WTC11 (cell line): ENCODE data around the gene CRTC2. TPM values are rescaled to one million over a fixed set of nuclear protein-coding genes. Genes with fewer than 3 reads are reported as not detected.

ENCODE experiments used
- CBFB ChIP-seq: sonication (generic); formaldehyde crosslinking; IDR thresholded peaks from 2 replicates; pipeline ENCODE4 v1.8.1; 2022; ENCODE audit warnings: mild to moderate bottlenecking, low read depth, missing genetic modification reagents
- CREB1 ChIP-seq: sonication (generic); formaldehyde crosslinking; IDR thresholded peaks from 2 replicates; pipeline ENCODE4 v1.8.0; 2023; ENCODE audit warnings: mild to moderate bottlenecking, missing genetic modification reagents
- CTCF ChIP-seq: fragments of 200-600 bp; IDR thresholded peaks from 2 replicates; pipeline ENCODE4 v1.8.0; 2022; ENCODE audit warnings: antibody characterized with exemption
- ELF4 ChIP-seq: sonication (generic); formaldehyde crosslinking; IDR thresholded peaks from 2 replicates; pipeline ENCODE4 v1.8.1; 2022; ENCODE audit warnings: low read depth, mild to moderate bottlenecking, moderate library complexity, missing genetic modification reagents
- ERG ChIP-seq: fragments of 250-450 bp; sonication (Bioruptor Pico); IDR thresholded peaks from 2 replicates; pipeline ENCODE4 v1.8.0; 2021; ENCODE audit warnings: mild to moderate bottlenecking
- ETV6 ChIP-seq: sonication (generic); formaldehyde crosslinking; IDR thresholded peaks from 2 replicates; pipeline ENCODE4 v1.8.1; 2022; ENCODE audit warnings: mild to moderate bottlenecking, missing genetic modification reagents
- FOXJ3 ChIP-seq: sonication (generic); formaldehyde crosslinking; IDR thresholded peaks from 2 replicates; pipeline ENCODE4 v1.9.0; 2021; ENCODE audit warnings: missing genetic modification reagents, mild to moderate bottlenecking, borderline replicate concordance
- FOXK1 ChIP-seq: sonication (generic); formaldehyde crosslinking; IDR thresholded peaks from 2 replicates; pipeline ENCODE4 v1.8.0; 2022; ENCODE audit warnings: mild to moderate bottlenecking, moderate library complexity, missing genetic modification reagents
- FOXP1 ChIP-seq: sonication (generic); formaldehyde crosslinking; IDR thresholded peaks from 2 replicates; pipeline ENCODE4 v1.8.0; 2022; ENCODE audit warnings: missing genetic modification reagents, mild to moderate bottlenecking, moderate library complexity, borderline replicate concordance
- IRF2 ChIP-seq: sonication (generic); formaldehyde crosslinking; IDR thresholded peaks from 2 replicates; pipeline ENCODE4 v1.8.0; 2022; ENCODE audit warnings: low read depth, missing genetic modification reagents, borderline replicate concordance
- KAT7 ChIP-seq: sonication (generic); formaldehyde crosslinking; IDR thresholded peaks from 2 replicates; pipeline ENCODE4 v1.8.1; 2023; ENCODE audit warnings: missing genetic modification reagents, mild to moderate bottlenecking, borderline replicate concordance
- MLX ChIP-seq: sonication (generic); formaldehyde crosslinking; IDR thresholded peaks from 2 replicates; pipeline ENCODE4 v1.8.1; 2023; ENCODE audit warnings: mild to moderate bottlenecking, missing genetic modification reagents, moderate library complexity
- MXD4 ChIP-seq: fragments of 250-450 bp; sonication (Bioruptor Pico); IDR thresholded peaks from 2 replicates; pipeline ENCODE4 v1.8.0; 2021; ENCODE audit warnings: mild to moderate bottlenecking, moderate library complexity, borderline replicate concordance
- NFE2L1 ChIP-seq: sonication (generic); formaldehyde crosslinking; IDR thresholded peaks from 2 replicates; pipeline ENCODE4 v1.8.1; 2023; ENCODE audit warnings: missing genetic modification reagents
- NFYB ChIP-seq: sonication (generic); formaldehyde crosslinking; conservative IDR thresholded peaks from 2 replicates; pipeline ENCODE4 v1.8.0; 2022; ENCODE audit warnings: low read depth, missing genetic modification reagents
- NR3C1 ChIP-seq: sonication (generic); formaldehyde crosslinking; conservative IDR thresholded peaks from 2 replicates; pipeline ENCODE4 v1.8.1; 2023; ENCODE audit warnings: low read depth, mild to moderate bottlenecking, missing genetic modification reagents
- SMAD4 ChIP-seq: sonication (generic); formaldehyde crosslinking; IDR thresholded peaks from 2 replicates; pipeline ENCODE4 v1.8.0; 2022; ENCODE audit warnings: mild to moderate bottlenecking, missing genetic modification reagents
- SP1 ChIP-seq: sonication (generic); formaldehyde crosslinking; conservative IDR thresholded peaks from 2 replicates; pipeline ENCODE4 v1.8.1; 2022; ENCODE audit warnings: missing genetic modification reagents
- TEAD4 ChIP-seq: sonication (generic); formaldehyde crosslinking; IDR thresholded peaks from 2 replicates; pipeline ENCODE4 v1.8.0; 2022; ENCODE audit warnings: mild to moderate bottlenecking, missing genetic modification reagents
- ZBTB21 ChIP-seq: sonication (generic); formaldehyde crosslinking; IDR thresholded peaks from 2 replicates; pipeline ENCODE4 v1.8.1; 2023; ENCODE audit warnings: mild to moderate bottlenecking, missing genetic modification reagents, borderline replicate concordance
- ZNF423 ChIP-seq: fragments of 250-450 bp; sonication (Bioruptor Pico); IDR thresholded peaks from 2 replicates; pipeline ENCODE4 v2.1.2; 2022; ENCODE audit warnings: mild to moderate bottlenecking, moderate library complexity
- total RNA-seq: library from RNA; stranded (reverse); gene quantifications from 3 replicates; pipeline ENCODE4 v1.2.3, GENCODE V29; 2021
- TF ChIP-seq, protein P1 (sequence below): fragments of 250-450 bp; sonication (Bioruptor Pico); IDR thresholded peaks from 2 replicates; pipeline ENCODE4 v1.9.0; 2021; ENCODE audit warnings: mild to moderate bottlenecking, borderline replicate concordance
- TF ChIP-seq, protein P2 (sequence below): sonication (generic); formaldehyde crosslinking; IDR thresholded peaks from 2 replicates; pipeline ENCODE4 v1.8.0; 2023; ENCODE audit warnings: missing genetic modification reagents
- TF ChIP-seq, protein P3 (sequence below): fragments of 250-450 bp; sonication (Bioruptor Pico); IDR thresholded peaks from 2 replicates; pipeline ENCODE4 v1.9.0; 2021; ENCODE audit warnings: moderate library complexity, mild to moderate bottlenecking, inconsistent platforms, borderline replicate concordance
- TF ChIP-seq, protein P4 (sequence below): sonication (generic); formaldehyde crosslinking; IDR thresholded peaks from 2 replicates; pipeline ENCODE4 v1.8.1; 2022; ENCODE audit warnings: mild to moderate bottlenecking, moderate library complexity, missing genetic modification reagents
- TF ChIP-seq, protein P5 (sequence below): sonication (generic); formaldehyde crosslinking; IDR thresholded peaks from 2 replicates; pipeline ENCODE4 v1.8.1; 2023; ENCODE audit warnings: mild to moderate bottlenecking, moderate library complexity, missing genetic modification reagents

Gene CRTC2
- total RNA-seq, 1 experiment from 2014 or later, result 43.7 TPM

- TF ChIP-seq, protein P1, sequence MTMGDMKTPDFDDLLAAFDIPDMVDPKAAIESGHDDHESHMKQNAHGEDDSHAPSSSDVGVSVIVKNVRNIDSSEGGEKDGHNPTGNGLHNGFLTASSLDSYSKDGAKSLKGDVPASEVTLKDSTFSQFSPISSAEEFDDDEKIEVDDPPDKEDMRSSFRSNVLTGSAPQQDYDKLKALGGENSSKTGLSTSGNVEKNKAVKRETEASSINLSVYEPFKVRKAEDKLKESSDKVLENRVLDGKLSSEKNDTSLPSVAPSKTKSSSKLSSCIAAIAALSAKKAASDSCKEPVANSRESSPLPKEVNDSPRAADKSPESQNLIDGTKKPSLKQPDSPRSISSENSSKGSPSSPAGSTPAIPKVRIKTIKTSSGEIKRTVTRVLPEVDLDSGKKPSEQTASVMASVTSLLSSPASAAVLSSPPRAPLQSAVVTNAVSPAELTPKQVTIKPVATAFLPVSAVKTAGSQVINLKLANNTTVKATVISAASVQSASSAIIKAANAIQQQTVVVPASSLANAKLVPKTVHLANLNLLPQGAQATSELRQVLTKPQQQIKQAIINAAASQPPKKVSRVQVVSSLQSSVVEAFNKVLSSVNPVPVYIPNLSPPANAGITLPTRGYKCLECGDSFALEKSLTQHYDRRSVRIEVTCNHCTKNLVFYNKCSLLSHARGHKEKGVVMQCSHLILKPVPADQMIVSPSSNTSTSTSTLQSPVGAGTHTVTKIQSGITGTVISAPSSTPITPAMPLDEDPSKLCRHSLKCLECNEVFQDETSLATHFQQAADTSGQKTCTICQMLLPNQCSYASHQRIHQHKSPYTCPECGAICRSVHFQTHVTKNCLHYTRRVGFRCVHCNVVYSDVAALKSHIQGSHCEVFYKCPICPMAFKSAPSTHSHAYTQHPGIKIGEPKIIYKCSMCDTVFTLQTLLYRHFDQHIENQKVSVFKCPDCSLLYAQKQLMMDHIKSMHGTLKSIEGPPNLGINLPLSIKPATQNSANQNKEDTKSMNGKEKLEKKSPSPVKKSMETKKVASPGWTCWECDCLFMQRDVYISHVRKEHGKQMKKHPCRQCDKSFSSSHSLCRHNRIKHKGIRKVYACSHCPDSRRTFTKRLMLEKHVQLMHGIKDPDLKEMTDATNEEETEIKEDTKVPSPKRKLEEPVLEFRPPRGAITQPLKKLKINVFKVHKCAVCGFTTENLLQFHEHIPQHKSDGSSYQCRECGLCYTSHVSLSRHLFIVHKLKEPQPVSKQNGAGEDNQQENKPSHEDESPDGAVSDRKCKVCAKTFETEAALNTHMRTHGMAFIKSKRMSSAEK (CRISPR knock-in tag), result 0 out of 2 replicates have a peak, but pooled peaks have one; percentile 69
- TF ChIP-seq FOXJ3 (CRISPR knock-in tag), result no peak
- TF ChIP-seq ETV6 (CRISPR knock-in tag), result peak; percentile 90
- peak; percentile 94 for TF ChIP-seq FOXK1
- TF ChIP-seq CTCF, result no peak
- no peak for TF ChIP-seq TEAD4 (CRISPR knock-in tag)
- TF ChIP-seq SMAD4 (CRISPR knock-in tag), result peak; percentile 37; the same call in 1 of the 2 replicates
- TF ChIP-seq NFE2L1 (CRISPR knock-in tag), result peak; percentile 49
- TF ChIP-seq, protein P2, sequence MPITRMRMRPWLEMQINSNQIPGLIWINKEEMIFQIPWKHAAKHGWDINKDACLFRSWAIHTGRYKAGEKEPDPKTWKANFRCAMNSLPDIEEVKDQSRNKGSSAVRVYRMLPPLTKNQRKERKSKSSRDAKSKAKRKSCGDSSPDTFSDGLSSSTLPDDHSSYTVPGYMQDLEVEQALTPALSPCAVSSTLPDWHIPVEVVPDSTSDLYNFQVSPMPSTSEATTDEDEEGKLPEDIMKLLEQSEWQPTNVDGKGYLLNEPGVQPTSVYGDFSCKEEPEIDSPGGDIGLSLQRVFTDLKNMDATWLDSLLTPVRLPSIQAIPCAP (CRISPR knock-in tag), result peak; percentile 85
- TF ChIP-seq KAT7 (CRISPR knock-in tag), result no peak; the same call in 1 of the 2 replicates
- TF ChIP-seq ZBTB21 (CRISPR knock-in tag), result no peak; the same call in 1 of the 2 replicates
- TF ChIP-seq NR3C1, result 0 out of 2 replicates have a peak, but pooled peaks have one; percentile 66
- no peak for TF ChIP-seq ERG (CRISPR knock-in tag)
- no peak for TF ChIP-seq ELF4 (CRISPR knock-in tag)
- no peak for TF ChIP-seq MXD4 (CRISPR knock-in tag)
- TF ChIP-seq MLX, result no peak
- TF ChIP-seq, protein P3, sequence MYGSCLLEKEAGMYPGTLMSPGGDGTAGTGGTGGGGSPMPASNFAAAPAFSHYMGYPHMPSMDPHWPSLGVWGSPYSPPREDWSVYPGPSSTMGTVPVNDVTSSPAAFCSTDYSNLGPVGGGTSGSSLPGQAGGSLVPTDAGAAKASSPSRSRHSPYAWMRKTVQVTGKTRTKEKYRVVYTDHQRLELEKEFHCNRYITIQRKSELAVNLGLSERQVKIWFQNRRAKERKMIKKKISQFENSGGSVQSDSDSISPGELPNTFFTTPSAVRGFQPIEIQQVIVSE, result no peak
- peak; percentile 81; the same call in 1 of the 2 replicates for TF ChIP-seq CBFB (CRISPR knock-in tag)
- TF ChIP-seq ZNF423, result peak; percentile 34; the same call in 1 of the 2 replicates
- peak; percentile 64 for TF ChIP-seq CREB1
- peak; percentile 85 for TF ChIP-seq FOXP1
- TF ChIP-seq IRF2 (CRISPR knock-in tag), result no peak
- TF ChIP-seq, protein P4, sequence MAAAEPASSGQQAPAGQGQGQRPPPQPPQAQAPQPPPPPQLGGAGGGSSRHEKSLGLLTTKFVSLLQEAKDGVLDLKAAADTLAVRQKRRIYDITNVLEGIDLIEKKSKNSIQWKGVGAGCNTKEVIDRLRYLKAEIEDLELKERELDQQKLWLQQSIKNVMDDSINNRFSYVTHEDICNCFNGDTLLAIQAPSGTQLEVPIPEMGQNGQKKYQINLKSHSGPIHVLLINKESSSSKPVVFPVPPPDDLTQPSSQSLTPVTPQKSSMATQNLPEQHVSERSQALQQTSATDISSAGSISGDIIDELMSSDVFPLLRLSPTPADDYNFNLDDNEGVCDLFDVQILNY (CRISPR knock-in tag), result 0 out of 2 replicates have a peak, but pooled peaks have one; percentile 27
- peak; percentile 96 for TF ChIP-seq NFYB (CRISPR knock-in tag)
- peak; percentile 73 for TF ChIP-seq SP1 (CRISPR knock-in tag)
- TF ChIP-seq, protein P5, sequence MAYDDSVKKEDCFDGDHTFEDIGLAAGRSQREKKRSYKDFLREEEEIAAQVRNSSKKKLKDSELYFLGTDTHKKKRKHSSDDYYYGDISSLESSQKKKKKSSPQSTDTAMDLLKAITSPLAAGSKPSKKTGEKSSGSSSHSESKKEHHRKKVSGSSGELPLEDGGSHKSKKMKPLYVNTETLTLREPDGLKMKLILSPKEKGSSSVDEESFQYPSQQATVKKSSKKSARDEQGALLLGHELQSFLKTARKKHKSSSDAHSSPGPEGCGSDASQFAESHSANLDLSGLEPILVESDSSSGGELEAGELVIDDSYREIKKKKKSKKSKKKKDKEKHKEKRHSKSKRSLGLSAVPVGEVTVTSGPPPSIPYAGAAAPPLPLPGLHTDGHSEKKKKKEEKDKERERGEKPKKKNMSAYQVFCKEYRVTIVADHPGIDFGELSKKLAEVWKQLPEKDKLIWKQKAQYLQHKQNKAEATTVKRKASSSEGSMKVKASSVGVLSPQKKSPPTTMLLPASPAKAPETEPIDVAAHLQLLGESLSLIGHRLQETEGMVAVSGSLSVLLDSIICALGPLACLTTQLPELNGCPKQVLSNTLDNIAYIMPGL (CRISPR knock-in tag), result peak; percentile 72; the same call in 1 of the 2 replicates
Measured at GRCh38 chr1:153967107-153967999, 8.9 kb upstream of the CRTC2 start, which contains the start of gene CREB3L4 (continued).
